K562 (cell line): Measurements from ENCODE around the gene LHB. TPM values are rescaled to one million over a fixed set of nuclear protein-coding genes. Genes with fewer than 3 reads are reported as not detected.
A peak's percentile ranks its signal among the peaks of the same experiment; 100 is the strongest.

ENCODE experiments used
- ARHGAP35 ChIP-seq: fragments of 450-650 bp; IDR thresholded peaks from 2 replicates; pipeline ENCODE4 v1.6.1; 2018; ENCODE audit not compliant: partially characterized antibody
- CHCHD3 ChIP-seq: fragments of 250-450 bp; sonication (Bioruptor Pico); IDR thresholded peaks from 2 replicates; pipeline ENCODE4 v2.1.2; 2022; ENCODE audit warnings: mild to moderate bottlenecking
- CHD7 ChIP-seq: fragments of 200-600 bp; sonication (generic); IDR thresholded peaks from one replicate; pipeline ENCODE4 v1.6.1; 2012; ENCODE audit warnings: mild to moderate bottlenecking, low read depth, low read length, inconsistent platforms
- EHMT2 ChIP-seq: fragments of 450-650 bp; IDR thresholded peaks from 2 replicates; pipeline ENCODE4 v1.6.1; 2018; ENCODE audit warnings: antibody characterized with exemption
- ESRRA ChIP-seq: fragments of 450-650 bp; IDR thresholded peaks from 2 replicates; pipeline ENCODE4 v1.6.1; 2014; ENCODE audit warnings: low read depth, mild to moderate bottlenecking, moderate library complexity, borderline replicate concordance
- ETS2 ChIP-seq: IDR thresholded peaks from 2 replicates; pipeline ENCODE4 v1.6.1; 2016; ENCODE audit warnings: borderline replicate concordance, missing genetic modification characterization, mild to moderate bottlenecking, moderate library complexity, missing compliant biosample characterization; ENCODE audit not compliant: poor library complexity, severe bottlenecking
- EWSR1 ChIP-seq: fragments of 450-650 bp; IDR thresholded peaks from 2 replicates; pipeline ENCODE4 v1.6.1; 2018; ENCODE audit warnings: borderline replicate concordance, mild to moderate bottlenecking, low read depth, moderate library complexity; ENCODE audit not compliant: partially characterized antibody
- POLR2AphosphoS5 ChIP-seq: IDR thresholded peaks from 2 replicates; pipeline ENCODE4 v1.6.1; 2011; ENCODE audit warnings: mild to moderate bottlenecking, low read depth, low read length, moderate library complexity; ENCODE audit not compliant: control insufficient read depth, insufficient read depth
- POLR2G ChIP-seq: fragments of 200-400 bp; formaldehyde crosslinking; IDR thresholded peaks from 2 replicates; pipeline ENCODE4 v1.6.1; 2017; ENCODE audit warnings: low read depth, mild to moderate bottlenecking, antibody characterized with exemption, low read length, moderate library complexity
- TSHZ1 ChIP-seq: fragments of 250-450 bp; sonication (Bioruptor Pico); IDR thresholded peaks from 2 replicates; pipeline ENCODE4 v1.4.0; 2020; ENCODE audit warnings: mild to moderate bottlenecking, moderate library complexity
- ZKSCAN1 ChIP-seq: fragments of 150-350 bp; IDR thresholded peaks from 2 replicates; pipeline ENCODE4 v1.6.1; 2016; ENCODE audit warnings: low read depth, low read length
- ZNF24 ChIP-seq: fragments of 450-650 bp; IDR thresholded peaks from 2 replicates; pipeline ENCODE4 v1.6.1; 2016
- ZNF384 ChIP-seq: IDR thresholded peaks from 2 replicates; pipeline ENCODE4 v1.6.1; 2012; ENCODE audit warnings: low read depth, low read length, improper control_type of control experiment
- polyA plus RNA-seq, 8 experiments: library from polyadenylated mRNA; depleted of rRNA in 4 of 8; stranded (reverse) in 5 of 8; unstranded in 3 of 8; fragments of >200 nt; fragmentation: Nextera tagmentation in 2 of 8; fragmentation: Illumina TruSeq in 1 of 8; extraction: Ambion mirVana in 2 of 8; extraction: Trizol in 1 of 8; gene quantifications; 2 replicates each; pipeline versions ENCODE4 v1.2.1 to v1.2.3, GENCODE V29; 2011 to 2014; ENCODE audit warnings: inconsistent platforms in 1 of 8, missing spikeins in 1 of 8
- total RNA-seq, 7 experiments: library from RNA; depleted of rRNA in 6 of 7; stranded (reverse); fragments of >200 nt in 6 of 7; fragmentation: Illumina TruSeq in 2 of 7; extraction: Trizol in 2 of 7; gene quantifications; 2 replicates each; pipeline versions ENCODE4 v1.2.1 to v1.2.3, GENCODE V29; 2011 to 2021; ENCODE audit warnings: low replicate concordance in 1 of 7

Gene LHB
- total and polyA plus RNA-seq, 9 of the 15 experiments (the other 6 are each of a cell fraction or from before 2014, with no cell fraction given): 0.54 TPM; not detected in 8

DNA sequence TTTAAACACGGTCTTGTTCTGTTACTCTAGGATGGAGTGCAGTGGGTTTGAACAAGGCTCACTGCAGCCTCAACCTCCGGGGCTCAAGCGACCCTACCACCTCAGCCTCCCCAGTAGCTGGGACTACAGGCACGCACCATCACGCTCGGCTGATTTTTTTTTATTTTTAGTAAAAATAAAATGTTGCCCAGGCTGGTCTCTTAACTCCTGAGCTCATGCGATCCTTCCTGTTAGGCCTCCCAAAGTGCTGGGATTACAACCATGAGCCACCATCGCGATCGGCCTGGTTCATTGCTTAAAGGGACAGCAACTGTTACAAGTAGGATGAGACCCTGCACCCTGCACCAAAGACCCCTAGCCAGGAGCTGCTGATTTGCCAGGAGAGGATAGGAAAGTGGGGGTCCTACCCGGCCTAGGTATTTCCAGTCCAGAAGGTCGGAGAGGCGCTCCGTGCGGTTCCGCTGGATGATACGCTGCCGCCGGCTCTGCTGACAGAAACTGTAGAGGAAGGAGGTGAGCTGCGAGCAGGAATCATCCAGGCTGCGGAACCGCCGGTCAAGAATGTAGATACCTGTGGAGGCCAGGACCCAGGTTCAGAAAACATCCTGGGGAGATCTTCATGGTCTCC lies 46.6 kb downstream of the LHB start (continued):
- no peak for TF ChIP-seq EHMT2
- TF ChIP-seq ZKSCAN1: no peak
- TF ChIP-seq CHCHD3 (CRISPR knock-in tag): no peak
- TF ChIP-seq POLR2AphosphoS5: peak; percentile 61; the same call in 1 of the 2 replicates
- TF ChIP-seq ZNF24: no peak
- no peak for TF ChIP-seq CHD7
- no peak for TF ChIP-seq ETS2 (tag)
- no peak for TF ChIP-seq EWSR1
- TF ChIP-seq TSHZ1 (CRISPR knock-in tag): no peak
- TF ChIP-seq ZNF384: no peak; the same call in 1 of the 2 replicates
- TF ChIP-seq POLR2G: peak; percentile 50
- no peak for TF ChIP-seq ESRRA
- TF ChIP-seq ARHGAP35: no peak
